GM19193 (cell line): Measurements from ENCODE around the gene PPM1D.

Experiments used
- POLR2A ChIP-seq: IDR thresholded peaks from 4 replicates; pipeline ENCODE4 v1.6.1; 2011; ENCODE audit not compliant: insufficient read depth, insufficient read length; ENCODE audit errors: extremely low read depth

The PPM1D gene

GRCh38 chr17:60613325-60613724 is 13.3 kb downstream of the PPM1D start:
- no peak for TF ChIP-seq POLR2A

- TF ChIP-seq POLR2A, result no peak
Measured at GRCh38 chr17:60615108-60615507, 15.1 kb downstream of the PPM1D start.

- TF ChIP-seq POLR2A, result no peak
Measured at GRCh38 chr17:60615840-60616239, 15.8 kb downstream of the PPM1D start.

- no peak for TF ChIP-seq POLR2A
Measured at GRCh38 chr17:60618080-60618479, 18.1 kb downstream of the PPM1D start.

- TF ChIP-seq POLR2A, result no peak
Measured at GRCh38 chr17:60618854-60619526, 19.0 kb downstream of the PPM1D start.

- TF ChIP-seq POLR2A, result no peak
Measured at GRCh38 chr17:60622961-60623360, 23.0 kb downstream of the PPM1D start.

GRCh38 chr17:60623415-60623814 is 23.4 kb downstream of the PPM1D start:
- TF ChIP-seq POLR2A, result no peak

- no peak for TF ChIP-seq POLR2A
Measured at GRCh38 chr17:60627124-60627523, 27.1 kb downstream of the PPM1D start.

GRCh38 chr17:60628252-60628889 is 28.4 kb downstream of the PPM1D start:
- no peak for TF ChIP-seq POLR2A

- no peak for TF ChIP-seq POLR2A
Measured at GRCh38 chr17:60629120-60629519, 29.1 kb downstream of the PPM1D start.

- no peak for TF ChIP-seq POLR2A
Measured at GRCh38 chr17:60630352-60630751, 30.4 kb downstream of the PPM1D start.

- no peak for TF ChIP-seq POLR2A
Measured at GRCh38 chr17:60631119-60631518, 31.1 kb downstream of the PPM1D start.

- no peak for TF ChIP-seq POLR2A
Measured at GRCh38 chr17:60637683-60638082, 37.7 kb downstream of the PPM1D start.

- no peak for TF ChIP-seq POLR2A
Measured at GRCh38 chr17:60639019-60639330, 39.0 kb downstream of the PPM1D start.

GRCh38 chr17:60640503-60640902 is 40.5 kb downstream of the PPM1D start:
- TF ChIP-seq POLR2A, result no peak

- no peak for TF ChIP-seq POLR2A
Measured at GRCh38 chr17:60641126-60641525, 41.1 kb downstream of the PPM1D start.

- TF ChIP-seq POLR2A, result no peak
Measured at GRCh38 chr17:60641810-60642220, 41.8 kb downstream of the PPM1D start.
